Mesendoderm (in vitro differentiated cells): Measurements from ENCODE around the gene DIAPH1.
A peak's percentile ranks its signal among the peaks of the same experiment; 100 is the strongest.

Source experiments
- DNase-seq: peaks from one replicate; pipeline ENCODE4 v3.0.0; 2013
- H2AK5ac ChIP-seq: 2 replicates; pipeline ENCODE4 v1.6.1; 2013; ENCODE audit warnings: low read length, inconsistent platforms
- H2BK120ac ChIP-seq: 2 replicates; pipeline ENCODE4 v1.6.1; 2013; ENCODE audit warnings: low read depth, mild to moderate bottlenecking, low read length, moderate library complexity, mixed read lengths
- H2BK15ac ChIP-seq: replicated peaks from 2 replicates; pipeline ENCODE4 v1.6.1; 2013; ENCODE audit warnings: low read depth, mild to moderate bottlenecking, moderate library complexity
- H2BK5ac ChIP-seq: 2 replicates; pipeline ENCODE4 v1.6.1; 2013; ENCODE audit warnings: low read length, inconsistent platforms
- H3K18ac ChIP-seq: 2 replicates; pipeline ENCODE4 v1.6.1; 2013; ENCODE audit warnings: mild to moderate bottlenecking, low read length, mixed read lengths
- H3K23ac ChIP-seq: one replicate; pipeline ENCODE4 v1.6.1; 2013; ENCODE audit warnings: low read length
- H3K27ac ChIP-seq: 2 replicates; pipeline ENCODE4 v1.5.1; 2013; ENCODE audit warnings: low read depth, mild to moderate bottlenecking, inconsistent platforms, low read length, moderate library complexity
- H3K27me3 ChIP-seq: 2 replicates; pipeline ENCODE4 v1.6.1; 2013; ENCODE audit warnings: low read length, control low read depth, mild to moderate bottlenecking, inconsistent platforms; ENCODE audit not compliant: insufficient read depth, poor library complexity
- H3K36me3 ChIP-seq: 2 replicates; pipeline ENCODE4 v1.6.1; 2013; ENCODE audit warnings: low read length, inconsistent platforms; ENCODE audit not compliant: control insufficient read depth, insufficient read depth
- H3K4ac ChIP-seq: one replicate; pipeline ENCODE4 v1.6.1; 2013; ENCODE audit warnings: low read depth, mild to moderate bottlenecking, low read length, moderate library complexity
- H3K4me1 ChIP-seq: 2 replicates; pipeline ENCODE4 v1.6.1; 2013; ENCODE audit warnings: low read depth, low read length, inconsistent platforms; ENCODE audit not compliant: control insufficient read depth
- H3K4me2 ChIP-seq: 2 replicates; pipeline ENCODE4 v1.6.1; 2013; ENCODE audit warnings: low read length
- H3K4me3 ChIP-seq: 2 replicates; pipeline ENCODE4 v1.5.1; 2013; ENCODE audit warnings: mild to moderate bottlenecking, low read length
- H3K56ac ChIP-seq: one replicate; pipeline ENCODE4 v1.6.1; 2013; ENCODE audit warnings: low read length
- H3K79me1 ChIP-seq: 2 replicates; pipeline ENCODE4 v1.6.1; 2013; ENCODE audit warnings: low read length, inconsistent platforms
- H3K79me2 ChIP-seq: 2 replicates; pipeline ENCODE4 v1.6.1; 2013; ENCODE audit warnings: mild to moderate bottlenecking, low read length; ENCODE audit not compliant: control insufficient read depth, insufficient read depth
- H3K9ac ChIP-seq: 2 replicates; pipeline ENCODE4 v1.6.1; 2013; ENCODE audit warnings: low read length, inconsistent platforms
- H4K5ac ChIP-seq: one replicate; pipeline ENCODE4 v1.6.1; 2013; ENCODE audit warnings: low read length
- H4K8ac ChIP-seq: one replicate; pipeline ENCODE4 v1.6.1; 2013; ENCODE audit warnings: low read depth, mild to moderate bottlenecking, control low read depth, low read length, moderate library complexity
- WGBS: extraction: QIAGEN DNeasy Blood & Tissue Kit; methylation state at CpG from one replicate; pipeline ENCODE4 v1.1.7; 2013; ENCODE audit warnings: low lambda C conversion rate, missing lambda C conversion rate; ENCODE audit not compliant: insufficient coverage; ENCODE audit errors: extremely low coverage; 5-methylcytosine and 5-hydroxymethylcytosine counted together

DIAPH1 gene

GRCh38 chr5:141637767-141638419 lies 19.1 kb upstream of the DIAPH1 start:
- H3K4ac ChIP-seq, result no peak overlapping the region
- H3K79me2 ChIP-seq, result peaks cover 21% of the 10 kb centered on the region
- peaks cover 2% of the 10 kb centered on the region for H3K4me1 ChIP-seq
- peak overlapping the region; percentile 52 for H3K4me3 ChIP-seq
- H3K27ac ChIP-seq, result no peak overlapping the region
- no peak overlapping the region for H2AK5ac ChIP-seq
- H2BK5ac ChIP-seq, result no peak overlapping the region
- H3K18ac ChIP-seq, result no peak overlapping the region
- H3K56ac ChIP-seq, result peak overlapping the region; percentile 82
- H4K8ac ChIP-seq, result no peak overlapping the region
- H3K36me3 ChIP-seq, result no peaks in the 10 kb centered on the region
- no peak overlapping the region for H2BK120ac ChIP-seq
- peaks cover 9% of the 10 kb centered on the region for H3K79me1 ChIP-seq
- DNase-seq, result peak; percentile 93
- no peak overlapping the region for H2BK15ac ChIP-seq
- peak overlapping the region; percentile 85 for H3K4me2 ChIP-seq
- H3K23ac ChIP-seq, result no peak overlapping the region
- WGBS, result no CpG with 5 or more reads among the region's 40 CpGs
- H3K9ac ChIP-seq, result peak overlapping the region; percentile 64
- no peak overlapping the region for H4K5ac ChIP-seq
- no peaks in the 10 kb centered on the region for H3K27me3 ChIP-seq

- H4K5ac ChIP-seq, result no peak overlapping the region
- peak overlapping the region; percentile 82 for H3K56ac ChIP-seq
- H3K36me3 ChIP-seq, result no peaks in the 10 kb centered on the region
- peaks cover 25% of the 10 kb centered on the region for H3K79me2 ChIP-seq
- H2BK120ac ChIP-seq, result no peak overlapping the region
- H3K27ac ChIP-seq, result no peak overlapping the region
- H3K23ac ChIP-seq, result no peak overlapping the region
- H3K27me3 ChIP-seq, result no peaks in the 10 kb centered on the region
- H2AK5ac ChIP-seq, result no peak overlapping the region
- peak overlapping the region; percentile 52 for H3K4me3 ChIP-seq
- H2BK15ac ChIP-seq, result no peak overlapping the region
- H3K18ac ChIP-seq, result peak overlapping the region; percentile 8
- H3K4me1 ChIP-seq, result peaks cover 2% of the 10 kb centered on the region
- H3K4me2 ChIP-seq, result peak overlapping the region; percentile 85
- no peak overlapping the region for H3K4ac ChIP-seq
- DNase-seq, result peak; percentile 46
- no peak overlapping the region for H2BK5ac ChIP-seq
- H4K8ac ChIP-seq, result no peak overlapping the region
- peaks cover 13% of the 10 kb centered on the region for H3K79me1 ChIP-seq
- no CpG with 5 or more reads among the region's 63 CpGs for WGBS
- H3K9ac ChIP-seq, result peak overlapping the region; percentile 64
Measured at GRCh38 chr5:141637123-141637766, 18.4 kb upstream of the DIAPH1 start.

- H3K4ac ChIP-seq, result no peak within 1 kb of the TSS
- no peak within 1 kb of the TSS for H2AK5ac ChIP-seq
- H4K8ac ChIP-seq, result no peak within 1 kb of the TSS
- no peaks in the 10 kb centered on the region for H3K36me3 ChIP-seq
- peaks cover 25% of the 10 kb centered on the region for H3K79me2 ChIP-seq
- no peak within 1 kb of the TSS for H4K5ac ChIP-seq
- no peak within 1 kb of the TSS for H2BK15ac ChIP-seq
- H3K4me2 ChIP-seq, result peak within 1 kb of the TSS; percentile 85
- H3K9ac ChIP-seq, result peak within 1 kb of the TSS; percentile 88
- WGBS, result no CpG with 5 or more reads among the region's 55 CpGs
- peak within 1 kb of the TSS; percentile 33 for H3K18ac ChIP-seq
- no peaks in the 10 kb centered on the region for H3K4me1 ChIP-seq
- H2BK120ac ChIP-seq, result no peak within 1 kb of the TSS
- peaks cover 14% of the 10 kb centered on the region for H3K79me1 ChIP-seq
- H3K23ac ChIP-seq, result peak within 1 kb of the TSS; percentile 48
- peak; percentile 95 for DNase-seq
- no peaks in the 10 kb centered on the region for H3K27me3 ChIP-seq
- H3K4me3 ChIP-seq, result peak within 1 kb of the TSS; percentile 80
- H2BK5ac ChIP-seq, result peak within 1 kb of the TSS; percentile 21
- peak within 1 kb of the TSS; percentile 32 for H3K27ac ChIP-seq
- H3K56ac ChIP-seq, result peak within 1 kb of the TSS; percentile 94
Measured at GRCh38 chr5:141636413-141637122, 17.8 kb upstream of the DIAPH1 start, which contains the start of the genes HDAC3 and RELL2. TSS of gene HDAC3 (minus strand) at chr5:141636849. CDS start at chr5:141636790, 59 bp downstream. TSS of gene RELL2 (plus strand) at chr5:141636997. CDS start at chr5:141638226, 1,229 bp downstream.

- peak overlapping the region; percentile 94 for H3K56ac ChIP-seq
- H3K79me2 ChIP-seq, result peaks cover 27% of the 10 kb centered on the region
- H2AK5ac ChIP-seq, result no peak overlapping the region
- no peaks in the 10 kb centered on the region for H3K27me3 ChIP-seq
- no peak overlapping the region for H3K4ac ChIP-seq
- no peak overlapping the region for H2BK15ac ChIP-seq
- no peaks in the 10 kb centered on the region for H3K4me1 ChIP-seq
- peak overlapping the region; percentile 51 for H3K4me2 ChIP-seq
- no peak overlapping the region for H2BK5ac ChIP-seq
- no peak for DNase-seq
- H3K23ac ChIP-seq, result peak overlapping the region; percentile 48
- H3K79me1 ChIP-seq, result peaks cover 15% of the 10 kb centered on the region
- no peak overlapping the region for H3K27ac ChIP-seq
- no peak overlapping the region for H3K18ac ChIP-seq
- no CpG with 5 or more reads among the region's 4 CpGs for WGBS
- H3K9ac ChIP-seq, result peak overlapping the region; percentile 88
- H3K36me3 ChIP-seq, result no peaks in the 10 kb centered on the region
- no peak overlapping the region for H4K8ac ChIP-seq
- no peak overlapping the region for H4K5ac ChIP-seq
- H2BK120ac ChIP-seq, result no peak overlapping the region
- peak overlapping the region; percentile 80 for H3K4me3 ChIP-seq
Measured at GRCh38 chr5:141636106-141636412, 17.3 kb upstream of the DIAPH1 start.

- Histone ChIP-seq H3K79me1 (peaks cover 15% of the 10 kb centered on the region), H2AK5ac (no peak overlapping the region), H3K27ac (no peak overlapping the region), H4K5ac (no peak overlapping the region), H2BK15ac (no peak overlapping the region), H3K27me3 (no peaks in the 10 kb centered on the region), H3K4me3 (peak overlapping the region; percentile 80), H3K4ac (no peak overlapping the region), H3K9ac (peak overlapping the region; percentile 88), H3K18ac (no peak overlapping the region), H3K4me2 (peak overlapping the region; percentile 51), H2BK120ac (no peak overlapping the region), H3K56ac (peak overlapping the region; percentile 94), H4K8ac (no peak overlapping the region), H3K36me3 (no peaks in the 10 kb centered on the region), H3K23ac (no peak overlapping the region), H2BK5ac (no peak overlapping the region), H3K4me1 (no peaks in the 10 kb centered on the region), H3K79me2 (peaks cover 27% of the 10 kb centered on the region)
- DNase-seq, result no peak
- no CpG with 5 or more reads among the region's 7 CpGs for WGBS
Measured at GRCh38 chr5:141635646-141636045, 16.8 kb upstream of the DIAPH1 start.
